Muscle layer of duodenum (tissue), 2 donors: ENCODE measurements around the gene USH2A.
A peak's percentile ranks its signal among the peaks of the same experiment; 100 is the strongest.

Source experiments
- H3K27ac ChIP-seq: one replicate; pipeline ENCODE4 v1.7.0; 2013; ENCODE audit warnings: mild to moderate bottlenecking, low read length
- H3K27me3 ChIP-seq: one replicate; pipeline ENCODE4 v1.7.0; 2013; ENCODE audit warnings: low read depth, mild to moderate bottlenecking, control low read depth, low read length
- H3K36me3 ChIP-seq, 2 donors: one replicate each; pipeline ENCODE4 v1.7.0; 2013; ENCODE audit warnings: low read length in 2 of 2, control low read depth in 1 of 2, mild to moderate bottlenecking in 1 of 2; ENCODE audit not compliant: insufficient read depth in 2 of 2, control insufficient read depth in 1 of 2
- H3K4me1 ChIP-seq, 2 donors: one replicate each; pipeline ENCODE4 v1.7.0; 2013; ENCODE audit warnings: low read length in 2 of 2, mild to moderate bottlenecking in 2 of 2, control low read depth in 1 of 2, moderate library complexity in 1 of 2; ENCODE audit not compliant: insufficient read depth in 2 of 2, control insufficient read depth in 1 of 2
- H3K4me3 ChIP-seq, 2 donors: one replicate each; pipeline ENCODE4 v1.7.0; 2013; ENCODE audit warnings: low read length in 2 of 2, low read depth in 1 of 2, mild to moderate bottlenecking in 1 of 2
- H3K9me3 ChIP-seq, 2 donors: one replicate each; pipeline ENCODE4 v1.7.0; 2013; ENCODE audit warnings: low read length in 2 of 2, control low read depth in 1 of 2, mild to moderate bottlenecking in 1 of 2; ENCODE audit not compliant: control insufficient read depth in 1 of 2
- donor health status: healthy.

The USH2A gene

GRCh38 chr1:216224233-216224632, 199.0 kb downstream of the USH2A start:
- H3K27me3 ChIP-seq, result no peaks in the 10 kb centered on the region

DNA sequence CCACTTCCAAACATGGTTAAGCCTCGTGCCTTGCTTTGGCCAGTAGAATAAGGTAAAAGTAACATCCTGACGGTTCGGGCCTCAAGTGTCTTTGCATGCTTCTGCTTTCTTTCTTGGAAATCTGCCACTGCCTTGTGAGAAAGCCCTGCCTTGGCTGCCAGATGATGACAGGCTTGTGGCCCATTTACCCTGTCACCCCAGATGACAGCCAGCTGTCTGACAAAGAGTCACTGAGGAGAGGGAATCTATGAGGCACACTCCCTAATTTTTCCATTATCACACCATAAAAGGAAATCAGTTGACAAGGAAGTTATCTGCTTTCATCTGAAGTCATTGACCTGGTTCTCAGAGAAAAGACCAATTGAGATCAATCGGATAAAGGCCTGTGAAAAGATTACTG, 199.8 kb downstream of the USH2A start:
- Histone ChIP-seq H3K27me3 (no peaks in the 10 kb centered on the region), H3K9me3 (no peaks in the 10 kb centered on the region), H3K4me1 (peaks cover 0 to 6% of the 10 kb centered on the region in 2 donors), H3K36me3 (no peaks in the 10 kb centered on the region), H3K4me3 (no peak overlapping the region), H3K27ac (no peak overlapping the region)

More at GRCh38 chr1:216224233-216224632, 199.0 kb downstream of the USH2A start:
- Histone ChIP-seq H3K9me3 (no peaks in the 10 kb centered on the region), H3K4me1 (peaks cover 0 to 6% of the 10 kb centered on the region in 2 donors), H3K4me3 (no peak overlapping the region), H3K27ac (no peak overlapping the region), H3K36me3 (no peaks in the 10 kb centered on the region)

GRCh38 chr1:216222288-216222687, 201.0 kb downstream of the USH2A start:
- Histone ChIP-seq H3K27ac (no peak overlapping the region), H3K27me3 (no peaks in the 10 kb centered on the region), H3K36me3 (no peaks in the 10 kb centered on the region), H3K4me3 (no peak overlapping the region), H3K9me3 (no peaks in the 10 kb centered on the region), H3K4me1 (peaks cover 0 to 6% of the 10 kb centered on the region in 2 donors)

- Histone ChIP-seq H3K36me3 (no peaks in the 10 kb centered on the region), H3K4me1 (peaks cover 0 to 6% of the 10 kb centered on the region in 2 donors), H3K27me3 (no peaks in the 10 kb centered on the region), H3K4me3 (peak overlapping the region; percentile 60 to 68), H3K9me3 (no peaks in the 10 kb centered on the region), H3K27ac (no peak overlapping the region)
These were observed 202.0 kb downstream of the USH2A start for GRCh38 chr1:216221260-216221700.

- H3K36me3 ChIP-seq, result no peaks in the 10 kb centered on the region
- H3K4me1 ChIP-seq, result no peaks in the 10 kb centered on the region
- H3K27me3 ChIP-seq, result no peaks in the 10 kb centered on the region
- H3K27ac ChIP-seq, result no peak overlapping the region
- H3K4me3 ChIP-seq, result no peak overlapping the region
- no peaks in the 10 kb centered on the region for H3K9me3 ChIP-seq
These were observed 206.9 kb downstream of the USH2A start for GRCh38 chr1:216216305-216216704.

- Histone ChIP-seq H3K4me1 (no peaks in the 10 kb centered on the region), H3K9me3 (no peaks in the 10 kb centered on the region), H3K36me3 (no peaks in the 10 kb centered on the region), H3K27me3 (no peaks in the 10 kb centered on the region), H3K4me3 (no peak overlapping the region), H3K27ac (no peak overlapping the region)
These were observed 208.1 kb downstream of the USH2A start for GRCh38 chr1:216215169-216215568.

- Histone ChIP-seq H3K27me3 (no peaks in the 10 kb centered on the region), H3K4me3 (no peak overlapping the region), H3K9me3 (no peaks in the 10 kb centered on the region), H3K36me3 (no peaks in the 10 kb centered on the region), H3K4me1 (no peaks in the 10 kb centered on the region), H3K27ac (no peak overlapping the region)
These were observed 210.4 kb downstream of the USH2A start for GRCh38 chr1:216212826-216213225.

DNA sequence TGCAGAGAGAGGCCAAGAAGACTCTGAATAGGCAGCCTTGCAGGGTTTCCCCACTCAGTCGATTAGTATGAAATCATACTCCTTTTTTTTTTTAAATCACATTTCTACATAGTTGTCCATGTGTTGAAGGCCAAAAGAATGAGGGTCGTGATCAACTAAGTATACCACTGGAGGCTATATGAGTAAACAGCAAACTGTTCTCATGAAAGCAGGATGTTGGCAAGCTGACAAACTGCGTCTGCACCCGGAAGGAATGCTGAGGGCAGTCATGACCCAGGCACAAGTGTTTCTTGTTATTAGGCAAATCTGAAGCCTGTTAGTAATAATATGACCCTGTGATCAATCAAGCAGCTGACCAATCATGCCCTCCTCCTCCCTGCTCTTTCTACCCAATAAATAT, 213.2 kb downstream of the USH2A start:
- H3K4me3 ChIP-seq, result no peak overlapping the region
- no peak overlapping the region for H3K27ac ChIP-seq
- H3K9me3 ChIP-seq, result no peaks in the 10 kb centered on the region
- no peaks in the 10 kb centered on the region for H3K27me3 ChIP-seq
- H3K4me1 ChIP-seq, result no peaks in the 10 kb centered on the region
- H3K36me3 ChIP-seq, result no peaks in the 10 kb centered on the region

- Histone ChIP-seq H3K4me3 (no peak overlapping the region), H3K36me3 (no peaks in the 10 kb centered on the region), H3K9me3 (no peaks in the 10 kb centered on the region), H3K27ac (no peak overlapping the region), H3K27me3 (no peaks in the 10 kb centered on the region), H3K4me1 (no peaks in the 10 kb centered on the region)
These were observed 214.1 kb downstream of the USH2A start for GRCh38 chr1:216209125-216209524.

GRCh38 chr1:216207154-216207553, 216.1 kb downstream of the USH2A start:
- Histone ChIP-seq H3K9me3 (no peaks in the 10 kb centered on the region), H3K4me1 (no peaks in the 10 kb centered on the region), H3K27ac (no peak overlapping the region), H3K4me3 (no peak overlapping the region), H3K27me3 (no peaks in the 10 kb centered on the region), H3K36me3 (no peaks in the 10 kb centered on the region)

GRCh38 chr1:216205176-216205575, 218.1 kb downstream of the USH2A start:
- Histone ChIP-seq H3K36me3 (no peaks in the 10 kb centered on the region), H3K4me3 (no peak overlapping the region), H3K9me3 (no peaks in the 10 kb centered on the region), H3K27me3 (no peaks in the 10 kb centered on the region), H3K27ac (no peak overlapping the region), H3K4me1 (no peaks in the 10 kb centered on the region)

- H3K9me3 ChIP-seq, result no peaks in the 10 kb centered on the region
- no peak overlapping the region for H3K4me3 ChIP-seq
- H3K4me1 ChIP-seq, result no peaks in the 10 kb centered on the region
- no peak overlapping the region for H3K27ac ChIP-seq
- no peaks in the 10 kb centered on the region for H3K27me3 ChIP-seq
- no peaks in the 10 kb centered on the region for H3K36me3 ChIP-seq
These were observed 221.3 kb downstream of the USH2A start for GRCh38 chr1:216201946-216202345.
